Measurements from ENCODE around the gene SIGLEC9. TPM values are rescaled to one million over a fixed set of nuclear protein-coding genes. Genes with fewer than 3 reads are reported as not detected.
A peak's percentile ranks its signal among the peaks of the same experiment; 100 is the strongest.
"Not testable (repeated sequence)": the region's sequence is repeated elsewhere in the genome, so short reads cannot be mapped to it uniquely, and the experiment has no call there.

Gene SIGLEC9
- total RNA-seq, 1 donor from 2014 or later = 19.0 TPM

GRCh38 chr19:51142809-51143475 lies 18.2 kb downstream of the SIGLEC9 start:
- peak; percentile 39 for DNase-seq (ENCODE audit: low spot score)

GRCh38 chr19:51143486-51143885 lies 18.8 kb downstream of the SIGLEC9 start:
- peak; percentile 72 for DNase-seq (ENCODE audit: low spot score)

GRCh38 chr19:51144482-51145045 lies 19.9 kb downstream of the SIGLEC9 start:
- peak; percentile 83 for DNase-seq (ENCODE audit: low spot score)

- peak; percentile 33 for DNase-seq (ENCODE audit: low spot score)
Measured at GRCh38 chr19:51145916-51146493, 21.3 kb downstream of the SIGLEC9 start.

- peak; percentile 68 for DNase-seq (ENCODE audit: low spot score)
Measured at GRCh38 chr19:51146751-51147150, 22.0 kb downstream of the SIGLEC9 start.

- no peak for DNase-seq (ENCODE audit: low spot score)
Measured at GRCh38 chr19:51147663-51148062, 23.0 kb downstream of the SIGLEC9 start.

- no peak for DNase-seq (ENCODE audit: low spot score)
Measured at GRCh38 chr19:51148580-51148979, 23.9 kb downstream of the SIGLEC9 start.

GRCh38 chr19:51150627-51151026 lies 25.9 kb downstream of the SIGLEC9 start:
- DNase-seq (ENCODE audit: low spot score) = peak; percentile 20

GRCh38 chr19:51156710-51157109 lies 32.0 kb downstream of the SIGLEC9 start:
- DNase-seq (ENCODE audit: low spot score) = no peak

GRCh38 chr19:51157265-51157664 lies 32.6 kb downstream of the SIGLEC9 start:
- DNase-seq (ENCODE audit: low spot score) = no peak

- DNase-seq (ENCODE audit: low spot score) = no peak
Measured at GRCh38 chr19:51158474-51159129, 33.9 kb downstream of the SIGLEC9 start.

GRCh38 chr19:51159656-51160055 lies 35.0 kb downstream of the SIGLEC9 start:
- DNase-seq (ENCODE audit: low spot score) = no peak

- DNase-seq (ENCODE audit: low spot score) = no peak
Measured at GRCh38 chr19:51161266-51161665, 36.6 kb downstream of the SIGLEC9 start.

- no peak for DNase-seq (ENCODE audit: low spot score)
Measured at GRCh38 chr19:51161867-51162496, 37.3 kb downstream of the SIGLEC9 start.

- no peak for DNase-seq (ENCODE audit: low spot score)
Measured at GRCh38 chr19:51163257-51163656, 38.6 kb downstream of the SIGLEC9 start.

- no peak for DNase-seq (ENCODE audit: low spot score)
Measured at GRCh38 chr19:51164215-51164614, 39.5 kb downstream of the SIGLEC9 start.

- no peak for DNase-seq (ENCODE audit: low spot score)
Measured at GRCh38 chr19:51166846-51167490, 42.3 kb downstream of the SIGLEC9 start.

GRCh38 chr19:51168564-51169282 lies 44.0 kb downstream of the SIGLEC9 start:
- no peak for DNase-seq (ENCODE audit: low spot score)

GRCh38 chr19:51169283-51169918 lies 44.7 kb downstream of the SIGLEC9 start:
- not testable (repeated sequence) for DNase-seq (ENCODE audit: low spot score)

GRCh38 chr19:51172223-51172622 lies 47.5 kb downstream of the SIGLEC9 start:
- DNase-seq (ENCODE audit: low spot score) = no peak

Data from mesenteric fat pad (tissue), 1 donor.